Neural cell (in vitro differentiated cells): ENCODE measurements around the gene SBSN. TPM values are rescaled to one million over a fixed set of nuclear protein-coding genes. Genes with fewer than 3 reads are reported as not detected.

Experiments
- H2AFZ ChIP-seq: fragments of 200-600, 300-800 bp; sonication (generic), shearing (Covaris generic); 2 replicates; pipeline ENCODE4 v1.6.0; 2014; ENCODE audit warnings: low read depth, mild to moderate bottlenecking, antibody characterized with exemption, low read length, moderate library complexity
- H3F3A ChIP-seq: fragments of 200-600 bp; shearing (Covaris generic); 2 replicates; pipeline ENCODE4 v1.6.1; 2016; ENCODE audit warnings: mild to moderate bottlenecking, moderate library complexity, mixed read lengths, antibody characterized with exemption, low read length; ENCODE audit not compliant: insufficient read depth, poor library complexity, severe bottlenecking
- H3K27ac ChIP-seq: fragments of 200-600, 300-800 bp; sonication (generic), shearing (Covaris generic); 2 replicates; pipeline ENCODE4 v1.5.1; 2014; ENCODE audit warnings: mild to moderate bottlenecking, low read length, moderate library complexity
- H3K27me3 ChIP-seq: fragments of 300-800, 200-600 bp; sonication (generic), shearing (Covaris generic); 2 replicates; pipeline ENCODE4 v1.6.0; 2014; ENCODE audit warnings: mild to moderate bottlenecking, low read depth, low read length, moderate library complexity; ENCODE audit not compliant: insufficient read depth
- H3K36me3 ChIP-seq: fragments of 300-800, 200-600 bp; sonication (generic), shearing (Covaris generic); 2 replicates; pipeline ENCODE4 v1.5.1; 2014; ENCODE audit warnings: mild to moderate bottlenecking, antibody characterized with exemption, low read length, moderate library complexity; ENCODE audit not compliant: insufficient read depth
- H3K4me2 ChIP-seq: fragments of 300-800, 200-600 bp; sonication (generic), shearing (Covaris generic); 2 replicates; pipeline ENCODE4 v1.6.0; 2014; ENCODE audit warnings: mild to moderate bottlenecking, low read length
- H3K4me3 ChIP-seq: fragments of 300-800, 200-600 bp; sonication (generic), shearing (Covaris generic); 2 replicates; pipeline ENCODE4 v1.5.1; 2014; ENCODE audit warnings: mild to moderate bottlenecking, low read length, moderate library complexity
- H3K79me2 ChIP-seq: fragments of 200-600 bp; shearing (Covaris generic); replicated peaks from 2 replicates; pipeline ENCODE4 v1.6.0; 2014; ENCODE audit warnings: mild to moderate bottlenecking, low read length, moderate library complexity; ENCODE audit not compliant: insufficient read depth
- H3K9ac ChIP-seq: fragments of 300-800, 200-600 bp; sonication (generic), shearing (Covaris generic); 2 replicates; pipeline ENCODE4 v1.6.1; 2016; ENCODE audit warnings: mild to moderate bottlenecking, low read length, mixed read lengths
- H3K9me2 ChIP-seq: fragments of 200-600 bp; shearing (Covaris generic); 2 replicates; pipeline ENCODE4 v1.6.1; 2016; ENCODE audit warnings: mild to moderate bottlenecking, low read length, mixed read lengths; ENCODE audit not compliant: insufficient read depth
- H3K9me3 ChIP-seq: fragments of 200-600, 300-800 bp; sonication (generic), shearing (Covaris generic); 2 replicates; pipeline ENCODE4 v1.6.1; 2016; ENCODE audit warnings: mild to moderate bottlenecking, mixed run types, low read length, moderate library complexity, mixed read lengths
- H4K20me1 ChIP-seq: fragments of 200-600 bp; shearing (Covaris generic); 2 replicates; pipeline ENCODE4 v1.6.1; 2016; ENCODE audit warnings: mild to moderate bottlenecking, mixed run types; ENCODE audit not compliant: insufficient read depth
- CTCF ChIP-seq: fragments of 450-650 bp; IDR thresholded peaks from 2 replicates; pipeline ENCODE4 v1.5.1; 2014; ENCODE audit warnings: antibody characterized with exemption, mild to moderate bottlenecking, moderate library complexity; ENCODE audit not compliant: poor library complexity, severe bottlenecking
- EP300 ChIP-seq: fragments of 450-650 bp; conservative IDR thresholded peaks from 2 replicates; pipeline ENCODE4 v1.6.1; 2014; ENCODE audit warnings: antibody characterized with exemption, mild to moderate bottlenecking, moderate library complexity; ENCODE audit not compliant: poor library complexity, severe bottlenecking
- EZH2 ChIP-seq: fragments of 200-600, 300-800 bp; shearing (Covaris generic), sonication (generic); IDR thresholded peaks from 2 replicates; pipeline ENCODE4 v1.6.1; 2014; ENCODE audit warnings: antibody characterized with exemption, low read length, borderline replicate concordance, mild to moderate bottlenecking; ENCODE audit not compliant: insufficient read depth, poor library complexity, severe bottlenecking
- MXI1 ChIP-seq: fragments of 450-650 bp; conservative IDR thresholded peaks from 2 replicates; pipeline ENCODE4 v1.6.1; 2014; ENCODE audit warnings: antibody characterized with exemption, mild to moderate bottlenecking; ENCODE audit not compliant: poor library complexity, severe bottlenecking
- POLR2AphosphoS5 ChIP-seq: IDR thresholded peaks from 2 replicates; pipeline ENCODE4 v1.6.1; 2012
- RAD21 ChIP-seq: fragments of 450-650 bp; conservative IDR thresholded peaks from 2 replicates; pipeline ENCODE4 v1.6.1; 2014; ENCODE audit warnings: antibody characterized with exemption, mild to moderate bottlenecking, moderate library complexity
- SMC3 ChIP-seq: fragments of 450-650 bp; conservative IDR thresholded peaks from 2 replicates; pipeline ENCODE4 v1.6.1; 2014; ENCODE audit warnings: antibody characterized with exemption, mild to moderate bottlenecking, moderate library complexity; ENCODE audit not compliant: poor library complexity
- TAF1 ChIP-seq: IDR thresholded peaks from 2 replicates; pipeline ENCODE4 v1.6.1; 2012; ENCODE audit warnings: low read depth
- polyA plus RNA-seq: library from polyadenylated mRNA; depleted of rRNA; stranded (reverse); fragments of >200 nt; gene quantifications from 2 replicates; pipeline ENCODE4 v1.2.3, GENCODE V29; 2014
- TF ChIP-seq, protein P1 (sequence below): IDR thresholded peaks from 2 replicates; pipeline ENCODE4 v1.6.1; 2012; ENCODE audit warnings: borderline replicate concordance

Gene SBSN
- polyA plus RNA-seq, 1 donor from 2014 or later: not detected

DNA sequence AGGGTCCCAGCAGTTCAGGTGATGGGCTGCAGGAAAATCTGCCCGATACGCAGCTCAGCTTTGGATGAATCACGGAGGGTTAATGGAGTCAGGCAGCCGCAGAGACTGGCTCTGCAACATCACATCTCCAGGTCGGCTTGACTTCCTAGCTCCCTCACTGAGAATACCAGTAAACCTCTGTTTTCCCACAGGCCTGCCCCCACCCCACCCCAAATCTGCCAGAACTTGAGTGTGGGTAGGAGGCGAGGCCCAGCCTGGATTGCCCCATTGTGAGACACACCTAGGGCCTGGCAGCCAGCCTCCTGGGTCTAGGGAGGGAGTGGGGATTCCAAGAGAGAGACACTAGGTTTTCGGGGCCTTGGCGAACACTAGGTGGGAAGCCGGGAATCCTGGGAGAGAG is 34.1 kb downstream of the SBSN start:
- Histone ChIP-seq H3K79me2 (no peaks in the 10 kb centered on the region), H3K9ac (no peak overlapping the region), H2AFZ (no peak overlapping the region), H3K27me3 (no peaks in the 10 kb centered on the region), H3K4me2 (no peak overlapping the region), H3K36me3 (no peaks in the 10 kb centered on the region), H3K9me2 (no peaks in the 10 kb centered on the region), H4K20me1 (no peaks in the 10 kb centered on the region), H3K27ac (no peak overlapping the region), H3K9me3 (no peaks in the 10 kb centered on the region), H3F3A (no peaks in the 10 kb centered on the region), H3K4me3 (no peak overlapping the region)
- TF ChIP-seq CTCF (no peak), EZH2 (no peak), SMC3 (no peak), RAD21 (no peak), TAF1 (no peak), MXI1 (no peak), POLR2AphosphoS5 (no peak), EP300 (no peak)
- TF ChIP-seq, protein P1, sequence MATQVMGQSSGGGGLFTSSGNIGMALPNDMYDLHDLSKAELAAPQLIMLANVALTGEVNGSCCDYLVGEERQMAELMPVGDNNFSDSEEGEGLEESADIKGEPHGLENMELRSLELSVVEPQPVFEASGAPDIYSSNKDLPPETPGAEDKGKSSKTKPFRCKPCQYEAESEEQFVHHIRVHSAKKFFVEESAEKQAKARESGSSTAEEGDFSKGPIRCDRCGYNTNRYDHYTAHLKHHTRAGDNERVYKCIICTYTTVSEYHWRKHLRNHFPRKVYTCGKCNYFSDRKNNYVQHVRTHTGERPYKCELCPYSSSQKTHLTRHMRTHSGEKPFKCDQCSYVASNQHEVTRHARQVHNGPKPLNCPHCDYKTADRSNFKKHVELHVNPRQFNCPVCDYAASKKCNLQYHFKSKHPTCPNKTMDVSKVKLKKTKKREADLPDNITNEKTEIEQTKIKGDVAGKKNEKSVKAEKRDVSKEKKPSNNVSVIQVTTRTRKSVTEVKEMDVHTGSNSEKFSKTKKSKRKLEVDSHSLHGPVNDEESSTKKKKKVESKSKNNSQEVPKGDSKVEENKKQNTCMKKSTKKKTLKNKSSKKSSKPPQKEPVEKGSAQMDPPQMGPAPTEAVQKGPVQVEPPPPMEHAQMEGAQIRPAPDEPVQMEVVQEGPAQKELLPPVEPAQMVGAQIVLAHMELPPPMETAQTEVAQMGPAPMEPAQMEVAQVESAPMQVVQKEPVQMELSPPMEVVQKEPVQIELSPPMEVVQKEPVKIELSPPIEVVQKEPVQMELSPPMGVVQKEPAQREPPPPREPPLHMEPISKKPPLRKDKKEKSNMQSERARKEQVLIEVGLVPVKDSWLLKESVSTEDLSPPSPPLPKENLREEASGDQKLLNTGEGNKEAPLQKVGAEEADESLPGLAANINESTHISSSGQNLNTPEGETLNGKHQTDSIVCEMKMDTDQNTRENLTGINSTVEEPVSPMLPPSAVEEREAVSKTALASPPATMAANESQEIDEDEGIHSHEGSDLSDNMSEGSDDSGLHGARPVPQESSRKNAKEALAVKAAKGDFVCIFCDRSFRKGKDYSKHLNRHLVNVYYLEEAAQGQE: no peak

DNA sequence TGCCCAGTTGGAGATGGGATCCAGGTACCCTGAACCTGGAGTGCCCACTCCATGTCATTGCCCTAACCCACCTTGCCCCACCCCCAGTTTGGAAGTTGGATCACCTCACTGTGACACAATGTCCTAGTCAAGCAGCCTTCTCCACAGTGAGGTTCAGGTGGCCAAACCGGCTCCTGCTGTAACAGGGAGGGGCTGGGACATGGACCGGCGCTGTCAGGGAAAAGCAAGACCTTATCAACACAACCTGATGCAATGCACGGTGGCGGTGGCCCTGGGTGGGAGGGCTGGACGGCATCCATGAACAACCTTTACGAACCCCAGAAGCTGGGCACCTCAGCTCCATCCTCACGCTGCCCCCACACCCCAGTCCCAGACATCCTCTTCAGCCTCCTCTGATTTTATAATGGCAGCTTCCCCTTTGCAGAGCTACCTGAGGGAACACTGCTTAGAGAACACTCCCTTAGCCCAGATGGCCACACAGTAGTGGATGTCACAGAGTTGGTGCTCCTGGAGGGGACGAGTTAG is 36.2 kb downstream of the SBSN start:
- no peaks in the 10 kb centered on the region for H3K27me3 ChIP-seq
- H3K27ac ChIP-seq: no peak overlapping the region
- H3F3A ChIP-seq: no peaks in the 10 kb centered on the region
- no peak overlapping the region for H3K4me2 ChIP-seq
- H2AFZ ChIP-seq: no peak overlapping the region
- no peak overlapping the region for H3K4me3 ChIP-seq
- H3K36me3 ChIP-seq: no peaks in the 10 kb centered on the region
- no peak overlapping the region for H3K9ac ChIP-seq
- H3K9me3 ChIP-seq: no peaks in the 10 kb centered on the region
- H3K9me2 ChIP-seq: no peaks in the 10 kb centered on the region
- H4K20me1 ChIP-seq: no peaks in the 10 kb centered on the region
- H3K79me2 ChIP-seq: no peaks in the 10 kb centered on the region
- no peak for TF ChIP-seq EP300
- no peak for TF ChIP-seq MXI1
- TF ChIP-seq POLR2AphosphoS5: no peak
- TF ChIP-seq RAD21: no peak
- TF ChIP-seq EZH2: no peak
- no peak for TF ChIP-seq SMC3
- TF ChIP-seq, protein P1: no peak
